ENCODE measurements around the gene SGTA. TPM values are rescaled to one million over a fixed set of nuclear protein-coding genes. Genes with fewer than 3 reads are reported as not detected.

SGTA gene
- total and polyA plus RNA-seq, 7 donors, result 63.4 to 186 (median 99.1) TPM

DNA sequence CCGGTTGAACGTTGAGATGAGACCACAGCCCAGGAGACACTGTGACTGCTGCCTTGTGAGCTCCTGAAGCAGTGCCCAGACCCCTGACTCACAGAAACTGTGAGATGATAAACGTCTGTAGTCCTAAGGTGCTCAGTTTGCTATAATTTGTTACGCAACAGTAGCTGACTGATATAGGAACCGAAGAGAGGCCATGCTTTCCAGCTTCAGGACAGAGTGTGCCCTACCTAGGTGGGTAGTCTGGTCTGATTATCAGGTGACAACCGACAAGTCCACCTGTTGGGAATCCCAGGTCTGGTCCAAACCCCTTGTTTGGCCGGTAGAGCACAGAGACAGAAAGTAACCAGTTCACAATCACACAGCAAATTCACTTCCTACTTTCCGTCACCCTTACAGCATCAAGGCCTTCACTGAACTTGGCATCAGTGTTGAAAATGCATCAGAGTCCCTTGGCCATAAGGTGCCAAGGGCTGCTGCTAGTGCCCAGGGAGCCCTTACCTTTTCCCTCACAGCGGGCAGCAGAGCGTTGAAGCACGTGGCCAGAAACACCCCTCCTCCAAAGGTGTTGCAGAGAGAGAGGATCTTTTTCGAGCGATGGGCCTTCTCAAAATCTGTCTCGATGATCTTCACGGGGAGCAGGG is 46.4 kb downstream of the SGTA start:
- Histone ChIP-seq H3K27ac (no peak overlapping the region), H3K9me3 (no peaks in the 10 kb centered on the region), H3K4me1 (peaks cover 3% of the 10 kb centered on the region), H3K36me3 (ENCODE audit: insufficient read depth in 1 of 2, low read depth in 1 of 2) (peaks cover 10 to 37% of the 10 kb centered on the region in 2 donors), H3K27me3 (ENCODE audit: insufficient read depth in 3 of 3, low read length in 2 of 3) (no peaks in the 10 kb centered on the region), H3K4me3 (no peak overlapping the region)
- DNase-seq, result no peak
- intact Hi-C loops (cut with DNase I), result no loop called here
- ATAC-seq, result no peak
- WGBS, 3 donors, result 95 to 96% (median 96%) methylated on average over 15 of the region's 15 CpGs
- TF ChIP-seq, protein P1, sequence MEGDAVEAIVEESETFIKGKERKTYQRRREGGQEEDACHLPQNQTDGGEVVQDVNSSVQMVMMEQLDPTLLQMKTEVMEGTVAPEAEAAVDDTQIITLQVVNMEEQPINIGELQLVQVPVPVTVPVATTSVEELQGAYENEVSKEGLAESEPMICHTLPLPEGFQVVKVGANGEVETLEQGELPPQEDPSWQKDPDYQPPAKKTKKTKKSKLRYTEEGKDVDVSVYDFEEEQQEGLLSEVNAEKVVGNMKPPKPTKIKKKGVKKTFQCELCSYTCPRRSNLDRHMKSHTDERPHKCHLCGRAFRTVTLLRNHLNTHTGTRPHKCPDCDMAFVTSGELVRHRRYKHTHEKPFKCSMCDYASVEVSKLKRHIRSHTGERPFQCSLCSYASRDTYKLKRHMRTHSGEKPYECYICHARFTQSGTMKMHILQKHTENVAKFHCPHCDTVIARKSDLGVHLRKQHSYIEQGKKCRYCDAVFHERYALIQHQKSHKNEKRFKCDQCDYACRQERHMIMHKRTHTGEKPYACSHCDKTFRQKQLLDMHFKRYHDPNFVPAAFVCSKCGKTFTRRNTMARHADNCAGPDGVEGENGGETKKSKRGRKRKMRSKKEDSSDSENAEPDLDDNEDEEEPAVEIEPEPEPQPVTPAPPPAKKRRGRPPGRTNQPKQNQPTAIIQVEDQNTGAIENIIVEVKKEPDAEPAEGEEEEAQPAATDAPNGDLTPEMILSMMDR (IDR thresholded peaks at IDR 0.05), result no peak

DNA sequence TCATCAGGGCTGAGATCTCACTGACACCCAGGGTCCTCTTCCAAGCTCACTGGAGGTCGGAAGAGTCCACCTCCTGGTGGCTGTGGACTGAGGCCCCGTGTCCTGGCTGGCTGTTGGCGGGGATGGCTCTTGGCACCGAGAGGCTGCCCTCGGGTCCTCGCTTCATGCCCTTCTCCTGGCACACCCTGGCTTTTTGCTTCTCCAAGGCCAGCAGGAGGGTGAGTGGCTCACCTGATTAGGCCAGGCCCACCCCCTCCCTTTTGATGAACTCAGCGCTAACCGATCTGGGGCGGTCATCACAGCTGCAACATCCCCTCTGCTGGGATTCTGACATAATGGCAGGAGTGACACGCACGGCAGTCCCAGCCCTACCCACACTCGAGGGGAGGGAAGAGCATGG is 47.7 kb downstream of the SGTA start:
- 91 to 95% (median 94%) methylated on average over 11 to 12 of the region's 12 CpGs for WGBS, 3 donors
- ATAC-seq (no peak), DNase-seq (no peak)
- Histone ChIP-seq H3K36me3 (ENCODE audit: insufficient read depth in 1 of 2, low read depth in 1 of 2) (peaks cover 10 to 37% of the 10 kb centered on the region in 2 donors), H3K27me3 (ENCODE audit: insufficient read depth in 3 of 3, low read length in 2 of 3) (no peaks in the 10 kb centered on the region), H3K4me3 (no peak overlapping the region), H3K27ac (no peak overlapping the region), H3K4me1 (peaks cover 3% of the 10 kb centered on the region), H3K9me3 (no peaks in the 10 kb centered on the region)
- intact Hi-C loops (cut with DNase I), result no loop called here
- TF ChIP-seq, protein P1 (IDR thresholded peaks at IDR 0.05), result no peak

DNA sequence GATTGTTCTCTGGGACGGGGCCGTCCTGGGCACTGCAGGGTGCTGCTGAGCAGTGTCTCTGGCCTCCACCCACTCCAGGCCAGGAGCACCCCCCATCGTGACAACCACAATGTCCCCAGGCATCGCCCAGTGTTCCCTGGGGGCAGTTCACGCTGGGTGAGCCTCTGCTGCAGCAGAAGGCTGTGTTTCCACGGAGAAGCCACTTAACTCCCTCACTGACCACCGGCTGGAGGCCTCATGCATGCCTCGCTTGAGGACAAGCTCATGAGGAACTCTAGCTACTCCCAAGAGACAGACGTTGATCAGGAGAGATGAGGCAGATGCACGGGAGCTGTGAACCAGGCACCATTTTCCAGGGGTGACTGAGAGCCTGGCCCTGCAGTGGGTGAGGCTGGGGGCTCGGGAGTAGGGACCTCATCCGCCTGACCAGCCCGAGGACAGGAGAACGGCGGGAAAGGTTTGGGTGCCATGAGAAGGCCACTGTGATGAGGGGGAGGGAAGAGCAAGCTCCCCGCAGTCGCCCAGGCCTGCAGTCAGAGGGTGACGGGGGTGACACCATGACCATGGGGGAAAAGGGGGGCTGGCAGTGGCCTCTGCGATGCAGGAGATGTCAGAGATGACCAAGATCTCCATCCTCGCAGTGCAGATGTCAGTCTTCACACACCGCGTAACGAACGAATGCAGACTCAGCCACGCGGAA is 48.3 kb downstream of the SGTA start:
- no peak overlapping the region for H3K27ac ChIP-seq
- WGBS, 3 donors, result 86 to 89% (median 88%) methylated on average over 26 of the region's 26 CpGs
- no peaks in the 10 kb centered on the region for H3K9me3 ChIP-seq
- H3K36me3 ChIP-seq (ENCODE audit: insufficient read depth in 1 of 2, low read depth in 1 of 2), result peaks cover 10 to 37% of the 10 kb centered on the region in 2 donors
- ATAC-seq (no peak), DNase-seq (peak in 1 of 2 donors; percentile 40)
- TF ChIP-seq, protein P1 (IDR thresholded peaks at IDR 0.05), result no peak
- intact Hi-C loops (cut with DNase I), result loop anchor here in 1 of 2 donors (5.0 kb wide), 1 partner anchor 33 kb away; no protein-coding TSS in a partner anchor
- H3K4me3 ChIP-seq, result no peak overlapping the region
- H3K27me3 ChIP-seq (ENCODE audit: insufficient read depth in 3 of 3, low read length in 2 of 3), result no peaks in the 10 kb centered on the region
- peaks cover 3% of the 10 kb centered on the region for H3K4me1 ChIP-seq

DNA sequence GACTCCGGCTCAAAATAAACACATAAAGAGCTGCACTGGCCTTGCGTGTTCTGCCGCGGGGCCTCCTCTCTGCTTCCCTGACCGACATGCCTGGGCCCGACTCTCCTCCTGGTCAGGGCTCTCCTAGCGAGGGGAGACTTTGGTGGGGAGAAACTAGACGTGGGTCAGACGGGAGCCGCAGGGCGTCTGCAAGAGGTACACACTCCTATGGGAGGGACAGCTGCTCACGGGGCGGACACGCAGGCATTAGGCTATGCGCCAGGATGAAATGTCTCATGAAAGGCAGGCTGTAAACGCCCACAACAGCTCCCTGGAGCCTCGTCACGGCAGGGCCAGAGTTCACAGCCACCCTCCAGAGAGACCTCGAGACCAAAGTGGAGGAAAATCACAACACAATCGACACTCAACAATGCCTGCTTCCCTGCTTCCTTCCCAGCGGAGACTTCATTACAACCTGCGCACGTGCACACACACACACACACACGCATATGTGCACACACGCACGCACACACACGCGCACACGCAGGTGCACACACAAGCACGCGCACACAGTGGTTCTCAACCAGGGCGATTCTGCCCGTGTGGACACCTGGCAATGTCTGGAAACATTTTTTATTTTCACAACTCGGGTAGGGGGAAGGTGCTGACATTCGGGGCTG is 49.0 kb downstream of the SGTA start:
- Histone ChIP-seq H3K4me1 (peaks cover 1% of the 10 kb centered on the region), H3K36me3 (ENCODE audit: insufficient read depth in 1 of 2, low read depth in 1 of 2) (peaks cover 10 to 37% of the 10 kb centered on the region in 2 donors), H3K4me3 (no peak overlapping the region), H3K9me3 (no peaks in the 10 kb centered on the region), H3K27me3 (ENCODE audit: insufficient read depth in 3 of 3, low read length in 2 of 3) (no peaks in the 10 kb centered on the region), H3K27ac (no peak overlapping the region)
- DNase-seq (peak in 1 of 2 donors; percentile 34), ATAC-seq (no peak)
- TF ChIP-seq, protein P1 (IDR thresholded peaks at IDR 0.05), result no peak
- intact Hi-C loops (cut with DNase I), result loop anchor here in 1 of 2 donors (5.0 kb wide), 1 partner anchor 33 kb away; no protein-coding TSS in a partner anchor
- 74 to 82% (median 79%) methylated on average over 35 of the region's 35 CpGs for WGBS, 3 donors

All from psoas muscle (tissue), 8 donors.